ENCODE measurements around the gene COL23A1. TPM values are rescaled to one million over a fixed set of nuclear protein-coding genes. Genes with fewer than 3 reads are reported as not detected.
A peak's percentile ranks its signal among the peaks of the same experiment; 100 is the strongest.

Gene COL23A1
- total RNA-seq, 1 donor from 2014 or later: not detected

DNA sequence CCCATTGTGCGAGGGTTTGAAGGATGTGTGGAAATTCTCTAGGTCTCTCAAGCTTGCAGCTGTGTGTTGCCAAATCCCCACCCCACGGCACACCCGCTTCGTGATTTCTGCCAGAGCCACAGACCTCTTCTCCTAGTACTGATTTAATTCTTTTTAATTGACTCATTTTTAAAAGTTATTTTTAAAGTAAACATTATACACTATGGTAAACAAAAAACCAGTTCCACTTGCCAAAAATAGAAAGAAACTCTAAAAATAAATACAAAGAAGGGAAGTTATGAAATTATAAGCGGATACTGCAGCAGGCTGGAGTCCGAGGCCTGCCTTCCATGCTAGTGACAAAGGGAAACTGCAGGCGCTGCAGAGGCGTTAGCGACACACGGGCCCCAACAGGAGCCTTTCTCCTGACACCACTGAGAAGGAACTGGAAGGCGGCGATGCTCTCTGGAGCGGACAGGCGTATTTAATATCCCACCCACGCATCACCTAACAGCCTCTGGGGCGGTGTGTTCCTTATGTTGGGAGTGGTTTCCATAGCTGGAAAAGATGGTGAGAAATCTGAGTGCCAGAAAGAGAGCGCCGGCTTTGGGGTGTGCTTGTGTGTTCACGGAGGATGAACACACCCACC, 122.5 kb downstream of the COL23A1 start:
- Mint-ChIP-seq H3K4me3 (ENCODE audit: low read depth) (no peak overlapping the region), H3K27ac (no peak overlapping the region), H3K4me1 (ENCODE audit: low read depth) (no peaks in the 10 kb centered on the region), H3K9me3 (no peaks in the 10 kb centered on the region), H3K36me3 (ENCODE audit: low read depth) (no peaks in the 10 kb centered on the region), H3K27me3 (ENCODE audit: low read depth) (no peaks in the 10 kb centered on the region)
- no peak for DNase-seq (ENCODE audit: low spot score)
- intact Hi-C loops (cut with micrococcal nuclease): no loop called here

DNA sequence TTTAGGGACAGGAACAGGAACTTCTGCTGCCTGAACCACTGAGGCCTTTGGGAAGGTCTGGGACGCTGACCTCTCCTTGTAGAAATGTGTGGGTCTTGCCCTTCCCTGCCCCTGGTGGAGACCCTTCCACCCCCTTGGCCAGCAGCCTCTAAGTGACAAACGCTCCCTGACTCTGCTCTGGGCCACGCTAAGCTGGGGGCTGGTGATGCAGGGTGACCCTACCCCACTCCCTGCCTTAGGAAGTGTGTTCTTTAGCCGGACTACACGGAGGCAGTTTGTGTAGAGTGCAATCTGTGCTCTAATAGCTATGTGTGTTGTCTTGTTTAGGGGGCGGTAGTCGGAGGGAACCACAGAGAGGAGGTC, 123.0 kb downstream of the COL23A1 start:
- no peaks in the 10 kb centered on the region for H3K27me3 Mint-ChIP-seq (ENCODE audit: low read depth)
- H3K36me3 Mint-ChIP-seq (ENCODE audit: low read depth): no peaks in the 10 kb centered on the region
- H3K4me1 Mint-ChIP-seq (ENCODE audit: low read depth): no peaks in the 10 kb centered on the region
- no peaks in the 10 kb centered on the region for H3K9me3 Mint-ChIP-seq
- no peak overlapping the region for H3K27ac Mint-ChIP-seq
- intact Hi-C loops (cut with micrococcal nuclease): no loop called here
- H3K4me3 Mint-ChIP-seq (ENCODE audit: low read depth): no peak overlapping the region
- no peak for DNase-seq (ENCODE audit: low spot score)

- no peak overlapping the region for H3K4me3 Mint-ChIP-seq (ENCODE audit: low read depth)
- intact Hi-C loops (cut with micrococcal nuclease): no loop called here
- no peaks in the 10 kb centered on the region for H3K36me3 Mint-ChIP-seq (ENCODE audit: low read depth)
- H3K27ac Mint-ChIP-seq: no peak overlapping the region
- no peaks in the 10 kb centered on the region for H3K27me3 Mint-ChIP-seq (ENCODE audit: low read depth)
- DNase-seq (ENCODE audit: low spot score): no peak
- H3K9me3 Mint-ChIP-seq: no peaks in the 10 kb centered on the region
- H3K4me1 Mint-ChIP-seq (ENCODE audit: low read depth): no peaks in the 10 kb centered on the region
Observed at GRCh38 chr5:178466342-178466741, 123.9 kb downstream of the COL23A1 start.

DNA sequence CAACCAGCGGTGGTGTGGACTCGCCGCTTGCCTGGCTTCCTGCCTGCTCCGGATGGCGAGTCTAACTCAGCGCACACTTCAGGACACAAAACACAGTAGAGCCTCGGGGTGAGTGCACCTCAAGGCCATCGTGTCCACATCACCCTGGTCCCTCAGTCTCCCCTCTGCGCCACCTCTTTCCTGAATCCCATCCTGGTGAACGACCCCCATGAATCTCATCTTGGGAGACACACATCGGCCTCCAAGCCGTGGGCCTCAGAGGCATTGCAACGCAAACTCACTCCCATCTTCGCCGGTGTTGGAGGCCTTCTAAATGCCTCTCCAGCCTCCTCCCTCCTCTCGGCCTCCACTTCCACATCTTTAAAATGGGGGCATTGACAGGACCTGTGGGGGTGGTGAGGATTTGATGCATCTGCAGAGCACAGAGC, 124.3 kb downstream of the COL23A1 start:
- Mint-ChIP-seq H3K4me3 (ENCODE audit: low read depth) (no peak overlapping the region), H3K27me3 (ENCODE audit: low read depth) (no peaks in the 10 kb centered on the region), H3K36me3 (ENCODE audit: low read depth) (no peaks in the 10 kb centered on the region), H3K27ac (no peak overlapping the region), H3K4me1 (ENCODE audit: low read depth) (no peaks in the 10 kb centered on the region), H3K9me3 (no peaks in the 10 kb centered on the region)
- intact Hi-C loops (cut with micrococcal nuclease): no loop called here
- DNase-seq (ENCODE audit: low spot score): no peak

DNA sequence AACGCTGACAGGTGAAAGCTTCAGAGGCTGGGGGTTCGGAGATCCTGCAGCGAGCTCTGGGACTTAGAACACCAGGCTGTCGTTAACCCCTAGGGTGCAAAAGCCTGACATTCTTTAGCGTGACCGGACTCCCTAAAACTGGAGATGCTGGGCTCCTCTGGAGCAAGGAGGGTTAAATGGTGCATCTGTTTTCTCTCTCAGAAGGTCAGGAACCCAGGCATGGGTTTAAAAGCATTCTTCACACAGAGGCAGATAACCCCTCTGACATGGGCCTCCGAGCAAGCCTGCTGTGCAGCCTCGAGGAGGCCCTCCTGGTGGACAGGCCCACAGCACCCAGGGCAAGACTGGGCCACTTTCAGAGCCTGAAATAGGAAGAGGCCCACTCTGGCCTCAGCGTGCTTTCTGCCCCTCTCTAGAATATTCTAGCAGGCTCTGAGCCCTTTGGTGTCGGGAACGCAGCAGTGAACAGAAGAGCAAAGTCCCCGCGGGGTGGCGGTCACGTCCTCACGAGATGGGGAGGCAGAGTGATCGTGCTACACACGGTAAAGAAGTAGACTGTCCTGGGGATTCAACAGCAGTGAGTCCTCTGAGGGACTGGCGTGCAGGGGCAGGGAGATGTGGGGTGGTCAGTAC, 124.8 kb downstream of the COL23A1 start:
- no peaks in the 10 kb centered on the region for H3K36me3 Mint-ChIP-seq (ENCODE audit: low read depth)
- H3K9me3 Mint-ChIP-seq: no peaks in the 10 kb centered on the region
- H3K27me3 Mint-ChIP-seq (ENCODE audit: low read depth): no peaks in the 10 kb centered on the region
- no peaks in the 10 kb centered on the region for H3K4me1 Mint-ChIP-seq (ENCODE audit: low read depth)
- DNase-seq (ENCODE audit: low spot score): no peak
- intact Hi-C loops (cut with micrococcal nuclease): no loop called here
- H3K4me3 Mint-ChIP-seq (ENCODE audit: low read depth): no peak overlapping the region
- H3K27ac Mint-ChIP-seq: no peak overlapping the region

GRCh38 chr5:178464431-178465048, 125.7 kb downstream of the COL23A1 start:
- intact Hi-C loops (cut with micrococcal nuclease): no loop called here
- H3K27me3 Mint-ChIP-seq (ENCODE audit: low read depth): no peaks in the 10 kb centered on the region
- H3K27ac Mint-ChIP-seq: no peak overlapping the region
- H3K4me1 Mint-ChIP-seq (ENCODE audit: low read depth): no peaks in the 10 kb centered on the region
- no peaks in the 10 kb centered on the region for H3K36me3 Mint-ChIP-seq (ENCODE audit: low read depth)
- no peaks in the 10 kb centered on the region for H3K9me3 Mint-ChIP-seq
- H3K4me3 Mint-ChIP-seq (ENCODE audit: low read depth): no peak overlapping the region
- DNase-seq (ENCODE audit: low spot score): no peak

GRCh38 chr5:178463321-178464155, 126.7 kb downstream of the COL23A1 start:
- Mint-ChIP-seq H3K4me3 (ENCODE audit: low read depth) (no peak overlapping the region), H3K27ac (no peak overlapping the region), H3K9me3 (no peaks in the 10 kb centered on the region), H3K36me3 (ENCODE audit: low read depth) (no peaks in the 10 kb centered on the region), H3K27me3 (ENCODE audit: low read depth) (no peaks in the 10 kb centered on the region), H3K4me1 (ENCODE audit: low read depth) (no peaks in the 10 kb centered on the region)
- intact Hi-C loops (cut with micrococcal nuclease): no loop called here
- DNase-seq (ENCODE audit: low spot score): no peak

DNA sequence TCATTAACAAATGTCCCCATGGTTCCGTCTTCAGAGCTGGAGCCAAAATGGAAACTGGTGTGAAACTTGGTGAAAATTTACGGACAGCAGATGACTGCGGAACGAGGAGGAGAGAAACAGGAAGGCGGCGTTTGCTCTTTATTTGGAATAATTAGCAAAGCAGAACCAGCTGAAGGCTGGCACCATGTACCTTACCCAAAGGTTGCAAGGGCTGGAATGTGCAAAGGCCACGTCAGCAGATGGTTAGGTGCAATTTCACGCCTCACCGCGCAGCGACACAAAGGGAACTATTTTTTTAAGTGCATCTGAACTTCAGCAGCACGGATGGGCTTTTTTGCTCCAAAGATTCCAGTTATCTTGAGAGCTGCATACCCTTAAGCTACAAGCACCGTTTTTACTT, 127.4 kb downstream of the COL23A1 start:
- Mint-ChIP-seq H3K27me3 (ENCODE audit: low read depth) (no peaks in the 10 kb centered on the region), H3K4me1 (ENCODE audit: low read depth) (no peaks in the 10 kb centered on the region), H3K27ac (no peak overlapping the region), H3K9me3 (no peaks in the 10 kb centered on the region), H3K4me3 (ENCODE audit: low read depth) (no peak overlapping the region), H3K36me3 (ENCODE audit: low read depth) (no peaks in the 10 kb centered on the region)
- intact Hi-C loops (cut with micrococcal nuclease): no loop called here
- no peak for DNase-seq (ENCODE audit: low spot score)

GRCh38 chr5:178462076-178462475, 128.1 kb downstream of the COL23A1 start:
- no peaks in the 10 kb centered on the region for H3K9me3 Mint-ChIP-seq
- H3K27ac Mint-ChIP-seq: no peak overlapping the region
- no peak for DNase-seq (ENCODE audit: low spot score)
- intact Hi-C loops (cut with micrococcal nuclease): no loop called here
- H3K36me3 Mint-ChIP-seq (ENCODE audit: low read depth): no peaks in the 10 kb centered on the region
- no peaks in the 10 kb centered on the region for H3K27me3 Mint-ChIP-seq (ENCODE audit: low read depth)
- H3K4me3 Mint-ChIP-seq (ENCODE audit: low read depth): no peak overlapping the region
- no peaks in the 10 kb centered on the region for H3K4me1 Mint-ChIP-seq (ENCODE audit: low read depth)

- no peaks in the 10 kb centered on the region for H3K9me3 Mint-ChIP-seq
- intact Hi-C loops (cut with micrococcal nuclease): no loop called here
- DNase-seq (ENCODE audit: low spot score): peak; percentile 28
- no peak overlapping the region for H3K4me3 Mint-ChIP-seq (ENCODE audit: low read depth)
- H3K4me1 Mint-ChIP-seq (ENCODE audit: low read depth): no peaks in the 10 kb centered on the region
- H3K36me3 Mint-ChIP-seq (ENCODE audit: low read depth): no peaks in the 10 kb centered on the region
- no peaks in the 10 kb centered on the region for H3K27me3 Mint-ChIP-seq (ENCODE audit: low read depth)
- no peak overlapping the region for H3K27ac Mint-ChIP-seq
Observed at GRCh38 chr5:178461004-178461730, 129.0 kb downstream of the COL23A1 start.

DNA sequence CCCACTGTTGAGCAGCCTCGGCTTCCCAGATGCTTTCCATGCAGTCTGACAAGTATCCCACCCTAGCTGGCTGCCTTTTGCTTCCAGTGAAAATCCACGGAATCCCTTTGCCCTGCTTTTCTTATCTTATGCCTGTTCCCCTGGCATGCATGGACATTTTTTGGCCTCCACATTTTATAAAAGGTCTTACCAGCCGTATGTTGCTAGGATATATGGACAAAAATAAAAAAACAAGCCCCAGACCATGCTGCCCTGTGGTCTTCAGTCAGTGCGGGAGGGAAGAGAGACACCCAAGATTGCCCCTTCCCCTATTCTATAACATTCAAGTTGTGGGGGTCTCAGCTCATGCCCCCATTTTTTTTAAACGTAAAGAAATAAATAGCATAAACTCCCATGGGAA, 129.6 kb downstream of the COL23A1 start:
- Mint-ChIP-seq H3K4me3 (ENCODE audit: low read depth) (no peak overlapping the region), H3K27me3 (ENCODE audit: low read depth) (no peaks in the 10 kb centered on the region), H3K4me1 (ENCODE audit: low read depth) (no peaks in the 10 kb centered on the region), H3K36me3 (ENCODE audit: low read depth) (no peaks in the 10 kb centered on the region), H3K9me3 (no peaks in the 10 kb centered on the region), H3K27ac (no peak overlapping the region)
- intact Hi-C loops (cut with micrococcal nuclease): no loop called here
- DNase-seq (ENCODE audit: low spot score): no peak

- Mint-ChIP-seq H3K27me3 (ENCODE audit: low read depth) (no peaks in the 10 kb centered on the region), H3K4me3 (ENCODE audit: low read depth) (no peak overlapping the region), H3K4me1 (ENCODE audit: low read depth) (no peaks in the 10 kb centered on the region), H3K36me3 (ENCODE audit: low read depth) (no peaks in the 10 kb centered on the region), H3K9me3 (no peaks in the 10 kb centered on the region), H3K27ac (no peak overlapping the region)
- DNase-seq (ENCODE audit: low spot score): no peak
- intact Hi-C loops (cut with micrococcal nuclease): no loop called here
Observed at GRCh38 chr5:178460174-178460573, 130.0 kb downstream of the COL23A1 start.
